Upper lobe of right lung (tissue), 1 donor: Measurements from ENCODE around the gene ATP2B3. TPM values are rescaled to one million over a fixed set of nuclear protein-coding genes. Genes with fewer than 3 reads are reported as not detected.

ENCODE experiments used
- ATAC-seq: fragments of 200-7000 bp; cut with Tn5 transposase; one replicate; pipeline ENCODE4 v1.9.1; 2020; ENCODE audit warnings: mild to moderate bottlenecking, moderate library complexity
- DNase-seq: peaks from one replicate; pipeline ENCODE4 v3.0.0-alpha.2; 2020
- H3K27ac ChIP-seq: fragments of 200-600 bp; one replicate; pipeline ENCODE4 v1.8.0; 2022
- H3K27me3 ChIP-seq: fragments of 200-600 bp; one replicate; pipeline ENCODE4 v1.8.0; 2022; ENCODE audit warnings: mild to moderate bottlenecking
- H3K36me3 ChIP-seq: fragments of 200-600 bp; one replicate; pipeline ENCODE4 v1.8.0; 2022
- H3K4me1 ChIP-seq: fragments of 200-600 bp; one replicate; pipeline ENCODE4 v1.8.0; 2022
- H3K4me3 ChIP-seq: fragments of 200-600 bp; one replicate; pipeline ENCODE4 v1.8.0; 2022; ENCODE audit warnings: mild to moderate bottlenecking
- H3K9me3 ChIP-seq: fragments of 200-600 bp; one replicate; pipeline ENCODE4 v1.8.0; 2022
- CTCF ChIP-seq: fragments of 200-600 bp; IDR thresholded peaks from one replicate; pipeline ENCODE4 v1.8.0; 2022; ENCODE audit warnings: antibody characterized with exemption
- intact Hi-C: fragments of 100-400 bp; cut with DNase I; formaldehyde crosslinking; loops from one replicate; pipeline ENCODE4 v1.11.0; 2022
- total RNA-seq: library from RNA; stranded (reverse); fragmentation: NEBNext Ultra II Directional; extraction: Animal tissue kit (Norgen Biotek cat#: 25700); gene quantifications from one replicate; pipeline ENCODE4 v1.2.1, GENCODE V29; 2021
- donor health status: DM: no; HTN: yes; CAD: no; lungs with severe emphysema.

Gene ATP2B3
- total RNA-seq, 1 donor from 2014 or later, result not detected

GRCh38 chrX:153510383-153510782 lies 7.1 kb upstream of the ATP2B3 start:
- no peak for TF ChIP-seq CTCF
- H3K27me3 ChIP-seq, result no peaks in the 10 kb centered on the region
- DNase-seq (no peak), ATAC-seq (no peak)
- H3K36me3 ChIP-seq, result no peaks in the 10 kb centered on the region
- intact Hi-C loops, result no loop called here
- no peak overlapping the region for H3K4me3 ChIP-seq
- H3K4me1 ChIP-seq, result no peaks in the 10 kb centered on the region
- H3K9me3 ChIP-seq, result no peaks in the 10 kb centered on the region
- no peak overlapping the region for H3K27ac ChIP-seq

- no peak for TF ChIP-seq CTCF
- ATAC-seq (no peak), DNase-seq (no peak)
- Histone ChIP-seq H3K27ac (no peak overlapping the region), H3K27me3 (no peaks in the 10 kb centered on the region), H3K4me3 (no peak overlapping the region), H3K36me3 (no peaks in the 10 kb centered on the region), H3K4me1 (no peaks in the 10 kb centered on the region), H3K9me3 (no peaks in the 10 kb centered on the region)
- intact Hi-C loops, result no loop called here
These were observed 5.5 kb upstream of the ATP2B3 start for GRCh38 chrX:153511784-153512500.

GRCh38 chrX:153512501-153512893 lies 4.9 kb upstream of the ATP2B3 start:
- no peaks in the 10 kb centered on the region for H3K36me3 ChIP-seq
- no peak for TF ChIP-seq CTCF
- no peak overlapping the region for H3K4me3 ChIP-seq
- no peak overlapping the region for H3K27ac ChIP-seq
- no peaks in the 10 kb centered on the region for H3K27me3 ChIP-seq
- no peak for DNase-seq
- H3K4me1 ChIP-seq, result no peaks in the 10 kb centered on the region
- intact Hi-C loops, result no loop called here
- H3K9me3 ChIP-seq, result no peaks in the 10 kb centered on the region
- ATAC-seq, result no peak

GRCh38 chrX:153513265-153513664 lies 4.2 kb upstream of the ATP2B3 start:
- DNase-seq (no peak), ATAC-seq (no peak)
- TF ChIP-seq CTCF, result no peak
- Histone ChIP-seq H3K27me3 (no peaks in the 10 kb centered on the region), H3K27ac (no peak overlapping the region), H3K36me3 (no peaks in the 10 kb centered on the region), H3K4me3 (no peak overlapping the region), H3K4me1 (no peaks in the 10 kb centered on the region), H3K9me3 (no peaks in the 10 kb centered on the region)
- intact Hi-C loops, result no loop called here

- no peak overlapping the region for H3K27ac ChIP-seq
- H3K4me1 ChIP-seq, result no peaks in the 10 kb centered on the region
- intact Hi-C loops, result no loop called here
- no peaks in the 10 kb centered on the region for H3K9me3 ChIP-seq
- no peak for DNase-seq
- H3K4me3 ChIP-seq, result no peak overlapping the region
- peaks cover 2% of the 10 kb centered on the region for H3K27me3 ChIP-seq
- H3K36me3 ChIP-seq, result no peaks in the 10 kb centered on the region
- no peak for TF ChIP-seq CTCF
- no peak for ATAC-seq
These were observed 3.2 kb upstream of the ATP2B3 start for GRCh38 chrX:153514259-153514658.

GRCh38 chrX:153515435-153515834 lies 2.0 kb upstream of the ATP2B3 start:
- no peak for TF ChIP-seq CTCF
- ATAC-seq (no peak), DNase-seq (no peak)
- Histone ChIP-seq H3K27ac (no peak overlapping the region), H3K9me3 (no peaks in the 10 kb centered on the region), H3K4me3 (no peak overlapping the region), H3K4me1 (no peaks in the 10 kb centered on the region), H3K36me3 (no peaks in the 10 kb centered on the region), H3K27me3 (peaks cover 2% of the 10 kb centered on the region)
- intact Hi-C loops, result no loop called here
